ENCODE data around the gene FBXL16. TPM values are rescaled to one million over a fixed set of nuclear protein-coding genes. Genes with fewer than 3 reads are reported as not detected.

The FBXL16 gene
- total and polyA plus RNA-seq, 2 donors (not counting 1 experiment from before 2014, with no cell fraction given): 0.07 TPM; not detected in 1

GRCh38 chr16:707062-707538 is 1.5 kb upstream of the FBXL16 start:
- TF ChIP-seq CTCF (conservative IDR thresholded peaks at IDR 0.05 in 1 of 2, IDR thresholded peaks at IDR 0.05 in 1 of 2; ENCODE audit: low read depth in 1 of 2, low read length in 2 of 2): no peak
- no peaks in the 10 kb centered on the region for H4K20me1 ChIP-seq (ENCODE audit: control insufficient read depth, extremely low read depth, insufficient read depth, low read length)
- H2AFZ ChIP-seq (ENCODE audit: low read length): no peak overlapping the region
- H3K9ac ChIP-seq (ENCODE audit: insufficient read depth, low read length): no peak overlapping the region
- no peaks in the 10 kb centered on the region for H3K36me3 ChIP-seq (ENCODE audit: control insufficient read depth, insufficient read depth, low read length)
- no peak overlapping the region for H3K4me3 ChIP-seq (replicated peaks in 1 of 4; ENCODE audit: control extremely low read depth in 1 of 4, insufficient read depth in 1 of 4, low read depth in 3 of 4, low read length in 4 of 4)
- H3K4me2 ChIP-seq (ENCODE audit: extremely low read depth, insufficient read depth, low read length): no peak overlapping the region
- no peak for DNase-seq (ENCODE audit: low read depth in 2 of 2)
- H3K9me3 ChIP-seq (ENCODE audit: control insufficient read depth, insufficient read depth, low read depth, low read length): no peaks in the 10 kb centered on the region
- H3K4me1 ChIP-seq (ENCODE audit: control insufficient read depth, extremely low read depth, insufficient read depth, low read length): peaks cover 8% of the 10 kb centered on the region
- H3K79me2 ChIP-seq (ENCODE audit: control insufficient read depth, insufficient read depth, low read length): no peaks in the 10 kb centered on the region
- H3K27me3 ChIP-seq (ENCODE audit: control insufficient read depth, insufficient read depth, low read length): peaks cover 39% of the 10 kb centered on the region
- H3K27ac ChIP-seq (ENCODE audit: insufficient read depth, low read length): no peak overlapping the region

GRCh38 chr16:706189-707061 is 824 bp upstream of the FBXL16 start:
- Histone ChIP-seq H3K27ac (ENCODE audit: insufficient read depth, low read length) (no peak overlapping the region), H4K20me1 (ENCODE audit: control insufficient read depth, extremely low read depth, insufficient read depth, low read length) (no peaks in the 10 kb centered on the region), H3K4me2 (ENCODE audit: extremely low read depth, insufficient read depth, low read length) (no peak overlapping the region), H3K4me3 (replicated peaks in 1 of 4; ENCODE audit: control extremely low read depth in 1 of 4, insufficient read depth in 1 of 4, low read depth in 3 of 4, low read length in 4 of 4) (no peak overlapping the region), H2AFZ (ENCODE audit: low read length) (no peak overlapping the region), H3K9ac (ENCODE audit: insufficient read depth, low read length) (no peak overlapping the region), H3K79me2 (ENCODE audit: control insufficient read depth, insufficient read depth, low read length) (no peaks in the 10 kb centered on the region), H3K36me3 (ENCODE audit: control insufficient read depth, insufficient read depth, low read length) (no peaks in the 10 kb centered on the region), H3K9me3 (ENCODE audit: control insufficient read depth, insufficient read depth, low read depth, low read length) (no peaks in the 10 kb centered on the region), H3K27me3 (ENCODE audit: control insufficient read depth, insufficient read depth, low read length) (peaks cover 43% of the 10 kb centered on the region), H3K4me1 (ENCODE audit: control insufficient read depth, extremely low read depth, insufficient read depth, low read length) (peaks cover 8% of the 10 kb centered on the region)
- peak; percentile 87 for TF ChIP-seq EZH2 (IDR thresholded peaks at IDR 0.05; ENCODE audit: low read length, missing control alignments)
- no peak for TF ChIP-seq CTCF (conservative IDR thresholded peaks at IDR 0.05 in 1 of 2, IDR thresholded peaks at IDR 0.05 in 1 of 2; ENCODE audit: low read depth in 1 of 2, low read length in 2 of 2)
- DNase-seq (ENCODE audit: low read depth in 2 of 2): no peak

GRCh38 chr16:704552-705380 is 835 bp downstream of the FBXL16 start:
- no peak overlapping the region for H3K27ac ChIP-seq (ENCODE audit: insufficient read depth, low read length)
- no peaks in the 10 kb centered on the region for H3K36me3 ChIP-seq (ENCODE audit: control insufficient read depth, insufficient read depth, low read length)
- H3K27me3 ChIP-seq (ENCODE audit: control insufficient read depth, insufficient read depth, low read length): peaks cover 50% of the 10 kb centered on the region
- H2AFZ ChIP-seq (ENCODE audit: low read length): no peak overlapping the region
- no peak overlapping the region for H3K4me2 ChIP-seq (ENCODE audit: extremely low read depth, insufficient read depth, low read length)
- peaks cover 2% of the 10 kb centered on the region for H3K4me1 ChIP-seq (ENCODE audit: control insufficient read depth, extremely low read depth, insufficient read depth, low read length)
- H3K4me3 ChIP-seq (replicated peaks in 1 of 4; ENCODE audit: control extremely low read depth in 1 of 4, insufficient read depth in 1 of 4, low read depth in 3 of 4, low read length in 4 of 4): no peak overlapping the region
- no peak overlapping the region for H3K9ac ChIP-seq (ENCODE audit: insufficient read depth, low read length)
- no peaks in the 10 kb centered on the region for H4K20me1 ChIP-seq (ENCODE audit: control insufficient read depth, extremely low read depth, insufficient read depth, low read length)
- H3K79me2 ChIP-seq (ENCODE audit: control insufficient read depth, insufficient read depth, low read length): no peaks in the 10 kb centered on the region
- TF ChIP-seq CTCF (conservative IDR thresholded peaks at IDR 0.05 in 1 of 2, IDR thresholded peaks at IDR 0.05 in 1 of 2; ENCODE audit: low read depth in 1 of 2, low read length in 2 of 2) (no peak), EZH2 (IDR thresholded peaks at IDR 0.05; ENCODE audit: low read length, missing control alignments) (peak; percentile 94)
- H3K9me3 ChIP-seq (ENCODE audit: control insufficient read depth, insufficient read depth, low read depth, low read length): no peaks in the 10 kb centered on the region
- DNase-seq (ENCODE audit: low read depth in 2 of 2): no peak
